D721Med (cell line): ENCODE data around the gene SORBS1.

Experiments
- DNase-seq: peaks from one replicate; pipeline ENCODE4 v3.0.0; 2011; ENCODE audit warnings: low spot score; ENCODE audit not compliant: insufficient read length
- FAIRE-seq: peaks from 2 replicates; lab custom pipeline; 2011; peaks lifted over from hg19 to GRCh38; lab: Jason Lieb, UNC
- TF ChIP-seq, protein P1 (sequence below): IDR thresholded peaks from 2 replicates; pipeline ENCODE4 v1.5.1; 2012; ENCODE audit warnings: mild to moderate bottlenecking, control low read depth; ENCODE audit not compliant: insufficient read depth; ENCODE audit errors: missing control alignments

SORBS1 gene

DNA sequence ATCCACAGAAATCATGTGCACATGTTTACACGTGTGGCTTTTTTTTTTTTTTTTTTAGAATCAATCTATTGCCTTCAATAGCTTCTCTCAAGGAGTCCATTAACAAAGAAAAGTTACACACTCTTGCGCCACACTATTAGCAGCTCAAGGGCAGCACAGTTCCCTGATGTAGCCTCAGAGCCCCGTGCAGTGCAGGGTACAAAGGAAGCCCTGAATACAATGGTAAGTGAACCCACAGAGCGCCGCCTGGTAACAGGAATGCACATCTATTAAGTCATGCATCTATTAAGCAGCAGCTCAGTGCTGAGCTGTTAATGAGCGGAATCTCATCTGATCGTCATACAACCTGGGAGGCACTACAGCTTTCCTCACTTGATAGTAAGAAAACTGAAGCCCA is 156.7 kb downstream of the SORBS1 start:
- FAIRE-seq: no peak
- TF ChIP-seq, protein P1, sequence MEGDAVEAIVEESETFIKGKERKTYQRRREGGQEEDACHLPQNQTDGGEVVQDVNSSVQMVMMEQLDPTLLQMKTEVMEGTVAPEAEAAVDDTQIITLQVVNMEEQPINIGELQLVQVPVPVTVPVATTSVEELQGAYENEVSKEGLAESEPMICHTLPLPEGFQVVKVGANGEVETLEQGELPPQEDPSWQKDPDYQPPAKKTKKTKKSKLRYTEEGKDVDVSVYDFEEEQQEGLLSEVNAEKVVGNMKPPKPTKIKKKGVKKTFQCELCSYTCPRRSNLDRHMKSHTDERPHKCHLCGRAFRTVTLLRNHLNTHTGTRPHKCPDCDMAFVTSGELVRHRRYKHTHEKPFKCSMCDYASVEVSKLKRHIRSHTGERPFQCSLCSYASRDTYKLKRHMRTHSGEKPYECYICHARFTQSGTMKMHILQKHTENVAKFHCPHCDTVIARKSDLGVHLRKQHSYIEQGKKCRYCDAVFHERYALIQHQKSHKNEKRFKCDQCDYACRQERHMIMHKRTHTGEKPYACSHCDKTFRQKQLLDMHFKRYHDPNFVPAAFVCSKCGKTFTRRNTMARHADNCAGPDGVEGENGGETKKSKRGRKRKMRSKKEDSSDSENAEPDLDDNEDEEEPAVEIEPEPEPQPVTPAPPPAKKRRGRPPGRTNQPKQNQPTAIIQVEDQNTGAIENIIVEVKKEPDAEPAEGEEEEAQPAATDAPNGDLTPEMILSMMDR: no peak
- no peak for DNase-seq

- TF ChIP-seq, protein P1: no peak
- FAIRE-seq: no peak
- no peak for DNase-seq
These were observed 157.3 kb downstream of the SORBS1 start for GRCh38 chr10:95403700-95404461.

GRCh38 chr10:95401704-95402469 is 159.3 kb downstream of the SORBS1 start:
- FAIRE-seq (no peak), DNase-seq (no peak)
- TF ChIP-seq, protein P1: no peak

DNA sequence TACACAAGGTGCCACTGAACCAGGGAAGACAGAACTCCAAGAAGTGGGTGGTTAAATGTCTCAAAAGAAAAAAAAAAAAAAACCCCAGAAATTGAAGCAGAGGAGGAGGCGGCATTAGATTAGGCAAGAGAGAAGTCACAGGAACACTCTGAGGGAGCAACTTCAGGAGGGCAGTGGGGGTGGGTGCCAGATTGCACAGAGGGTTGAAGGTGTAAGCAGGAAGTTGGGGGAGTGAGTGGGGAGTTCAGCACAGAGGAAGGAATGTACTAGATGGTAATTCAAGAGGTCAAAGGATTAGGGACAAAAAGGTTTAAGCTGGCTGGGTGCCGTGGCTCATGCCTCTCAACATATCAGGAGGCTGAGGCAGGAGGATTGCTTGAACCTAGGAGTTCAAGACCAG is 160.4 kb downstream of the SORBS1 start:
- no peak for FAIRE-seq
- no peak for DNase-seq
- TF ChIP-seq, protein P1: no peak

GRCh38 chr10:95399183-95399582 is 162.0 kb downstream of the SORBS1 start:
- DNase-seq (no peak), FAIRE-seq (no peak)
- TF ChIP-seq, protein P1: no peak

DNA sequence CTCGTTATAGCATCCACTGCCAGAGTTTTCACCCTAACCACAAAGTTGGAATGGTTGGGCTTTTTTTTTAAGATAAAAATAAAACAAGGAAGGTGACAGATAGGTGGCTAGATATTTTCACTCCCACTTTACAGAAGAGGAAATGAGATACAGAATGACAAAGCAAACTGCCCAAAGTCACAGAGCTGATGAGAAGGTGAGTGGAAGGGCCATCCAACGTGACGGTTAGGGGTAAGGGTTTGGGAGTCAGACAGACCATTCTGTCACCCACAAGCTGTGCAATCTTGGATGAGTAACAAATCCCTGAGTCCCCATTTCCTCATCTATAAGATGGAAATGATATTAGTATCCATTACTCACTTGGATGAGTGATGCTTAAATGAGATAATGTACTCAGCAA is 163.4 kb downstream of the SORBS1 start:
- FAIRE-seq: no peak
- TF ChIP-seq, protein P1: no peak
- DNase-seq: no peak

DNA sequence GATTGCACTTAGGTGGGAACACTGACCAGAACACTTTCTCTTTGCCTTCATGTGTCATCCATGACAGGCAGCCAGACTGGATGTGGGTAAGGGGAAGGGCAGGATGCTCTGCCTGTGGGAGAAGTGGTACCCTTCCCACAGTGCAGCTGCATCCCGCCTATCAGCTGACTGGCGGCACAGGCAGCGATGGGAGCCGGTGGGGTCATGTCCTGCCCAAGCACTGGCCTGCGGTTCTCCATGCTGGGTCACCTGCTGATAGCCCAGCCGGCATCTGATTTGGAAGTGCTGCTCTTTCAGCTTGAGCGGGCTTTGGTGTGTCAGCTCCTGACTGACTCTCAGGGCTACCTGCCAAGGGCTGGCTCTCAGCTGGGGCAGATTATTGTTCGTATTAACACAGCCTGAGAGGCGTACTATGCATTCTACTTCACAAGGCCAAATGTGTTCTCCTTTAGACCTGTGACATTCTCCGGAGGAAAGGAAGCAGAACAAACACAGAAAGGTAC is 165.2 kb downstream of the SORBS1 start:
- TF ChIP-seq, protein P1: no peak
- DNase-seq (no peak), FAIRE-seq (no peak)
